GM10266 (cell line): ENCODE measurements around the gene HMGXB4.

Source experiments
- DNase-seq: peaks from one replicate; pipeline ENCODE4 v3.0.0; 2012; ENCODE audit errors: extremely low spot score
- CTCF ChIP-seq: IDR thresholded peaks from 2 replicates; pipeline ENCODE4 v1.5.1; 2012; ENCODE audit warnings: mild to moderate bottlenecking, low read depth; ENCODE audit not compliant: control insufficient read depth, insufficient read depth; ENCODE audit errors: missing control alignments

Gene HMGXB4

GRCh38 chr22:35217527-35217926 is 39.8 kb upstream of the HMGXB4 start:
- TF ChIP-seq CTCF = no peak
- DNase-seq = no peak

GRCh38 chr22:35218079-35218478 is 39.2 kb upstream of the HMGXB4 start:
- DNase-seq = no peak
- no peak for TF ChIP-seq CTCF

- TF ChIP-seq CTCF = no peak
- DNase-seq = no peak
These were observed 38.3 kb upstream of the HMGXB4 start for GRCh38 chr22:35219012-35219411.

GRCh38 chr22:35220221-35220620 is 37.1 kb upstream of the HMGXB4 start:
- TF ChIP-seq CTCF = no peak
- no peak for DNase-seq

- TF ChIP-seq CTCF = no peak
- DNase-seq = no peak
These were observed 32.3 kb upstream of the HMGXB4 start for GRCh38 chr22:35225010-35225409.

- no peak for DNase-seq
- TF ChIP-seq CTCF = no peak
These were observed 30.2 kb upstream of the HMGXB4 start for GRCh38 chr22:35226958-35227647.

- no peak for DNase-seq
- TF ChIP-seq CTCF = no peak
These were observed 27.4 kb upstream of the HMGXB4 start for GRCh38 chr22:35229865-35230264.
